Mesodermal cell (in vitro differentiated cells): ENCODE measurements around the gene EPS8L3.
"Not testable (repeated sequence)": the region's sequence is repeated elsewhere in the genome, so short reads cannot be mapped to it uniquely, and the experiment has no call there.

Experiments used
- H3K27ac ChIP-seq: 2 replicates; pipeline ENCODE4 v1.7.0; 2013; ENCODE audit warnings: mild to moderate bottlenecking, low read depth, low read length, moderate library complexity; ENCODE audit not compliant: severe bottlenecking
- H3K36me3 ChIP-seq: 2 replicates; pipeline ENCODE4 v1.7.1; 2013; ENCODE audit warnings: mild to moderate bottlenecking, low read length, moderate library complexity; ENCODE audit not compliant: control insufficient read depth, insufficient read depth
- H3K4me1 ChIP-seq: one replicate; pipeline ENCODE4 v1.7.1; 2013; ENCODE audit warnings: mild to moderate bottlenecking, low read length; ENCODE audit not compliant: insufficient read depth, control insufficient read depth, poor library complexity, severe bottlenecking
- H3K4me3 ChIP-seq: 2 replicates; pipeline ENCODE4 v1.7.0; 2013; ENCODE audit warnings: low read length, control low read depth, mild to moderate bottlenecking; ENCODE audit not compliant: insufficient read depth, poor library complexity, severe bottlenecking; ENCODE audit errors: extremely low read depth
- H3K9me3 ChIP-seq: 2 replicates; pipeline ENCODE4 v1.7.1; 2013; ENCODE audit warnings: mild to moderate bottlenecking, low read length, moderate library complexity; ENCODE audit not compliant: control insufficient read depth
- WGBS, 2 experiments: methylation state at CpG; one replicate each; pipeline ENCODE4 v1.1.5; 2013; ENCODE audit warnings: missing lambda C conversion rate in 2 of 2; ENCODE audit not compliant: insufficient coverage in 2 of 2; 5-methylcytosine and 5-hydroxymethylcytosine counted together

EPS8L3 gene

DNA sequence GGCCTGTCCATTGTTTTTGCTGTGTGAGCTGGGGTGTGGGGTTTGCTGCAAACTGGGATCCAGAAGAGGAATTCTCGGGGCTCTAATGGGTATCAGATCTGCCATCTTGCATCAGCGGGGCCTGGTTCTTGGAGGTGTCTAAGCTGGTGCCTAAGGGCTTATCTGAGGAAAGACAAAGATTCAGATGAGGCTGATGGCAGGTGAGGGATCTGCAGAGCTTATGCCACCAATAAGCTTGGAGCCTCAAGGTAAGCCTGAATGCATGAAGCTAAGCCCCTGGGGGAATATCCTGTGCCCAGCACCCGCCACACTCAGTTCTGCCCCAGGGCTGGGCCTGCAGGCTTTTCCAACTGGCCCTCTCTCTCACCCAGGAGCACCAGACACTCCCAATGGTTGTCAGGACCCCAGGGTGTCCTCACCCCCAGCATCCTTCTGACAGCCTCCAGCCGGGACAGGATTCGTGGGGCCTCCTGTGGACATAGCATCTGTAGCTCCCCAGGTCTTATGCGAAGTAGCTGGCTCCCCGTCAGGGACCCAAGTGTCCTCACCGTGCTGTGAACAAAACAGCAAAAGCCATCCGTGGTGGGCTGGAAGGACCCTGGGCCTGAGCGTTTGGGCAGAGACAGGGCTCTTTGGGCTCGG is 13.4 kb downstream of the EPS8L3 start:
- Histone ChIP-seq H3K4me1 (no peaks in the 10 kb centered on the region), H3K4me3 (no peak overlapping the region), H3K9me3 (no peaks in the 10 kb centered on the region), H3K27ac (no peak overlapping the region), H3K36me3 (no peaks in the 10 kb centered on the region)
- 91 to 93% methylated on average over 11 of the region's 11 CpGs for WGBS, 2 experiments

DNA sequence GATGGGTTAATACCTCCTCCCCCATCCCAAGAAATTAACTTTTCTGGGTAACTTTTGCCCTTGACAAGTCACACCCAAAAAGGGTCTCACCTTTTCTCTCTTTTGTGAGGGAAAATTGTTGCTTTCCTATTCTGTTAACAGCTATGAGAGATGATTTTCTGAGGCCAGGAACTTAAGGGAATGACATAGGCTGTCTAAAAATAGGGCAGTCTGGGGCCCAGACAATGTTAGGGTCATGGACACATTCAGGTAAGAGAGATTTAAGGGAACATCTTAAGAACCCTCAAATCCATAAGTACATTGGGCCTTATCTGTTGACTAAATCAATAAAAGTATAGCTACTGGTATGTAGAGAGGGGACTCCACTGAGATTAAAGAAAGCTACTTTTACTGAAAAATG is 14.5 kb downstream of the EPS8L3 start:
- Histone ChIP-seq H3K9me3 (no peaks in the 10 kb centered on the region), H3K4me3 (no peak overlapping the region), H3K4me1 (no peaks in the 10 kb centered on the region), H3K27ac (no peak overlapping the region), H3K36me3 (no peaks in the 10 kb centered on the region)

DNA sequence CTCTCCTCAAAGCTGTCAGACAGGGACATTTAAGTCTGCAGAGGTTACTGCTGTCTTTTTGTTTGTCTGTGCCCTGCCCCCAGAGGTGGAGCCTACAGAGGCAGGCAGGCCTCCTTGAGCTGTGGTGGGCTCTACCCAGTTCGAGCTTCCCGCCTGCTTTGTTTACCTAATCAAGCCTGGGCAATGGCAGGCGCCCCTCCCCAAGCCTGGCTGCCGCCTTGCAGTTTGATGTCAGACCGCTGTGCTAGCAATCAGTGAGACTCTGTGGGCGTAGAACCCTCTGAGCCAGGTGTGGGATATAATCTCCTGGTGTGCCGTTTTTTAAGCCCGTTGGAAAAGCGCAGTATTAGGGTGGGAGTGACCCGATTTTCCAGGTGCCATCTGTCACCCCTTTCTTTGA is 15.4 kb downstream of the EPS8L3 start:
- not testable (repeated sequence) for H3K4me3 ChIP-seq, H3K27ac ChIP-seq, H3K36me3 ChIP-seq, H3K9me3 ChIP-seq, H3K4me1 ChIP-seq
- 83 to 100% methylated on average over 2 to 4 of the region's 10 CpGs for WGBS, 2 experiments

DNA sequence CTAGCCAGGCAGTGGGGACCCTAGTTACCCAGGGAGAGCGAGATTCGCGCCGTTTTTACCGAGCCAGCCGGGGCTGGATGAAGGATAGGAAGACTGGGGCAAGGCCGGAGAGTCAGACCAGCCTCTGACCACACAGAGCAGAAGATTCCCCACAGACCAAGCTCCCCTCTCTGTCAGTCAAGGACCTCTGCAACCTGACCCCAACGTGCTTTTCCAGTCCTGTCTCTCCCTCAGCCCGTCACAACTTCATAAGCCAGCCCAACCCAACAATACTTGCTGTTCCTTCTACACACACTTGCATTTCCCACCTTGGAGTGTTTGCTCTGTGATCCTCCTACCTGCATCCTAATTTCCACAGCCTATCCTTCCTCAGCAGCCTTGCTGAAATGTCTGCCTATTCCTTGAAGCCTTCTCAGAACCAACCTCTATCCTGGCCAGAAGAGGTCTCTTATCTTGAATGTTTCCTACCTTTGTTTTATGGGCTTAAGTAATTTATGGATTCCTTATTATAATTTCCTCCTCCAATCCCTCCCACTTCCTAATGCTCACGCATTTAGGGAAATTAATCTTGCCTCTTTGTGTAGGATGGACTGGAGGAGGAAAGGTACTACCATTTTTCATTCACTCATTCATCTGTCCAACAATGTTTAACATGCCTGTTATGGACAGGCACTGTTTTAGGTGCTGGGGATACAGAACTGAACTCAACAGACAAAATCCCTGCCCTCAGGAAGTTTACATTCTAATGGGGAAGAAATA is 22.9 kb downstream of the EPS8L3 start, which contains the start of gene GSTM3:
Gene GSTM3, minus strand, starts transcription at position 424 of the 759 bp plus-strand sequence. CDS start 751 bp downstream, outside the sequence.
- Histone ChIP-seq H3K36me3 (peaks cover 17% of the 10 kb centered on the region), H3K9me3 (no peaks in the 10 kb centered on the region), H3K4me1 (no peaks in the 10 kb centered on the region), H3K27ac (peak within 1 kb of the TSS; percentile 41), H3K4me3 (peak within 1 kb of the TSS; percentile 55)
- 19 to 25% methylated on average over 4 to 9 of the region's 10 CpGs for WGBS, 2 experiments

DNA sequence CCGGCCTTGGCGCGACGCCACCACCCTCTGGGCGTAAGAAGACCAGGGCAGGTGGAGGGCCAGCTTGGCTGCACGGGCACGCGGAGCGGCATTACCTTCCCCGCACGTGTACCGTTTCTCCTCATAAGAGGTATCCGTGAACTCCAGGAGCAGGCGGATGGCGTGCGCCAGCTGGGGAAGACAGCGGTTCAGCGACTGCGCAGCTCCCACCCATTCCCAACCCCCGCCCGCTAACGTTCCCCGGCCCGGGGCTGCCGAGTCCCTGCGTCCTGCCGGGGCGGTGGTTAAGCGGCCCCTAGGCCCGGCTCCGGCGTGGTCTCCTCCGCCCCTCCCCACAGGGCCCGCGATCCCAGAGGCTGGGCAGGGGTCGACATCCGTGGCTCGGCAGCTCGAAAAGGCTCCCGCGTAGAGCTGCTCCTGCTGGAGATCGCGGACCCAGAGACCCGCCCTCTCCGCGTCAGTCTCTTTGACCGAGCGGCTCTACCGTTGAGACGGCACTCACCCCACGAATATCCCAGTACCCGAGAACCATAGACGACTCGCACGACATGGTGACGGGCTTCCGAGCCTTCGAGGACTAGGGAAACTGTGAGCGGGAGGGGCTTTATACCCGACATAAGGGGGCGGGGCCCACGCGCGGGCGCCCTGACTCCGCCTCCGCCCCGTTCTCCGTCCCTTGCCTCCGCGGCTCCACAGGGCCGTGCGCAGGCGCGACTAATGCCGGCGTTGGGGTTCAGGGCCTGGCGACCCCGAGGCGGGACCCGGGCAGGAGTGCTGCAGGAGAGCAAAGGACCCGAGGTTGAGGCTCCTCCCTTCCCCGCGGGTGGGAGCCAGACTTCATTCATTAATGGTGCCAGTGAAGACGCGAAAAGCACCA is 23.7 kb downstream of the EPS8L3 start:
- peak overlapping the region; percentile 55 for H3K4me3 ChIP-seq
- 3 to 4% methylated on average over 56 to 69 of the region's 86 CpGs for WGBS, 2 experiments
- no peaks in the 10 kb centered on the region for H3K4me1 ChIP-seq
- no peaks in the 10 kb centered on the region for H3K9me3 ChIP-seq
- H3K36me3 ChIP-seq = peaks cover 17% of the 10 kb centered on the region
- H3K27ac ChIP-seq = peak overlapping the region; percentile 41

DNA sequence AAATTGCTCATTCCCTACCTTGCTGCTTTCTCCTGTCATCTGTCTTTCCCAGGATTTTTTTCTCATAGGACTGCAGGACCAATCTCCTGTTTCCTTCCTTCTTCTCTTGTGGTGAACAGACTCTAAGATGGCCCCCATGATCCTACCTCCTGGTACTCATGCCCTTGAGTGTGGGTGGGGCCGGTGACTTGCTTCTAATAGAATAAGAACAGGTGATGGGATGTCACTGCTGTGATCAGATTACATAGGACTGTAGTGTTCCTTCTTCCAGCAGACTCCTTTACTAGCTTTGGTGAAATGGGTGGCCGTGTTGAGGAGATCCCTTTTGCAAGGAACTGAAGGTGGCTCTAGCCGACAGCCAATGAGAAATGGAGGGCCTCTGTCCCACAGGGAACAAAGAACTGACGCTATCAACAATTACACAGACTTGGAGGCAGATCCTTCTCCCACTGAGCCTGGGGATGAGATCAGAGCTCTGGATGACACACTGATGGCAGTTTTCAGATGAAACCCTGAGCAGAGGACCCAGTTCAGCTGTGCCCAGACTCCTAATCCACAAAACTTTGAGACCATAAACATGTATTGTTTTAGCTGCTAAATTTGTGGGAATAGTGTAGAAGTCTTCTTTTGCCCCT is 30.4 kb downstream of the EPS8L3 start:
- Histone ChIP-seq H3K27ac (no peak overlapping the region), H3K9me3 (peaks cover 5% of the 10 kb centered on the region), H3K36me3 (peaks cover 17% of the 10 kb centered on the region), H3K4me1 (peaks cover 4% of the 10 kb centered on the region), H3K4me3 (no peak overlapping the region)
- WGBS, 2 experiments = 93% methylated on average over 2 of the region's 4 CpGs; no CpG with 5 or more reads in 1 of the 2 experiments

DNA sequence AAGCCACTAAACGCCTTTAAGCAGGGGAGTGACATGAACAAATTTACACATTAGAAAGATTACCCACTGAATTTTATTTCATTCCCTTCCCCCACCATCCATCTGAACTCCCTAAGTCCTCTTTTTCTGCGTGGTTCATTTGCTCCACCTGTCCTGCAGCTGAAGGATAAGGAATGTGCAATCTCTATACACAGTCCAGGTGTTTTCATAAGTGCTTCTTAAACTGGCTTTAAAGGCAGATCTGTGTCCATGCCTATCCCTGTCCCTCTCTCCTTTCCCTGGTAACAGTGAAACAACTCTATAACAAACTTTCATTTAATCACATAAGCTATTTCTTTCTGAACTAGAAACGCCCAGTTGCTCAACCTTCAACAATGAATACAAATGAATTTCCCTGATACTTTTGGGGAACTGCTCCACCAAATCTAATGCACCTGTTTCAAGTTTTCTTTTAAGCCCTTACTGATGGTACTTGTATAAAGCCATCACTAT is 31.3 kb downstream of the EPS8L3 start:
- Histone ChIP-seq H3K4me1 (peaks cover 4% of the 10 kb centered on the region), H3K27ac (no peak overlapping the region), H3K9me3 (peaks cover 5% of the 10 kb centered on the region), H3K36me3 (peaks cover 9% of the 10 kb centered on the region), H3K4me3 (no peak overlapping the region)
- WGBS, 2 experiments = 73 to 78% methylated on average over 2 of the region's 3 CpGs

DNA sequence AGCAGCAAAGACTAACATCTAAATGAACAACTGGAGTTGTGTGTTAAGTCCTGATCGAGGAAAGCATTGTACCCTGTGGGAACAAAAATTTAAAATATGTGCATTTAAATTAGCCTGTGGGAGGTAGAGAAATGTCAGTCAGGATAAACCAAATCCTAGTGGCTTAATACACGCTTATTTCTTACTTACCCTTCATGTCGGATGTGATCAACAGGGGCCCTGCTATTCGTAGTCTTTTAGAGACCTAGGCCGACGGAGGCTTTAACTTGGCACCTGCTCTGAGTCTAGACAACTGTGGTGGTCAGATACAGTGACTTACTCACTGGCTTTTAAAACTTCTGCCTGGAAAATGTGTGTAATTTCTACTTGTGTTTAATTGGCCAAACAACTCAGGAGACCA is 33.1 kb downstream of the EPS8L3 start:
- H3K9me3 ChIP-seq = peaks cover 5% of the 10 kb centered on the region
- H3K4me1 ChIP-seq = peaks cover 4% of the 10 kb centered on the region
- no peaks in the 10 kb centered on the region for H3K36me3 ChIP-seq
- no peak overlapping the region for H3K27ac ChIP-seq
- WGBS, 2 experiments = 70 to 85% methylated on average over 6 of the region's 6 CpGs
- H3K4me3 ChIP-seq = no peak overlapping the region

DNA sequence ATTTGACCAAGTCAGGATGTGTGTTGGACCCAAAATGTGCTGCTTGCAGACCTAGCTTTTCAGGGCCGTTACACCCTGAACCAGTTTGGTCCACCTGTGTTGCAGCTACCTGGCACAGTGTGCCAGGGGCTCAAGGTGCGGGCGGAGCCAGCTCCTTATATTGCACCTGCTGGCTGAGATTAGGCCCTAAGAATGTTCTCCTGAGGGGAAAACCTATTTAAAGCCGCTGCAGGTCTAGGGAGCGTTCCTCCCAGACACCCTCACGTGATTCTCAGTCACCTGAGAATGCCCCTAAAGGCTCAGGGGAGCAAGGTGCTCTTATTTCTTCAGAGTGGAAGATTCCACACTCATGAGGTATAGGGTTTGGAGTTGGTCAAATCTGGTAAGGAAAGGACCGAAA is 34.9 kb downstream of the EPS8L3 start:
- Histone ChIP-seq H3K27ac (no peak overlapping the region), H3K36me3 (no peaks in the 10 kb centered on the region), H3K9me3 (peaks cover 4% of the 10 kb centered on the region), H3K4me3 (no peak overlapping the region), H3K4me1 (peaks cover 4% of the 10 kb centered on the region)
- WGBS, 2 experiments = 87 to 89% methylated on average over 4 to 6 of the region's 7 CpGs

DNA sequence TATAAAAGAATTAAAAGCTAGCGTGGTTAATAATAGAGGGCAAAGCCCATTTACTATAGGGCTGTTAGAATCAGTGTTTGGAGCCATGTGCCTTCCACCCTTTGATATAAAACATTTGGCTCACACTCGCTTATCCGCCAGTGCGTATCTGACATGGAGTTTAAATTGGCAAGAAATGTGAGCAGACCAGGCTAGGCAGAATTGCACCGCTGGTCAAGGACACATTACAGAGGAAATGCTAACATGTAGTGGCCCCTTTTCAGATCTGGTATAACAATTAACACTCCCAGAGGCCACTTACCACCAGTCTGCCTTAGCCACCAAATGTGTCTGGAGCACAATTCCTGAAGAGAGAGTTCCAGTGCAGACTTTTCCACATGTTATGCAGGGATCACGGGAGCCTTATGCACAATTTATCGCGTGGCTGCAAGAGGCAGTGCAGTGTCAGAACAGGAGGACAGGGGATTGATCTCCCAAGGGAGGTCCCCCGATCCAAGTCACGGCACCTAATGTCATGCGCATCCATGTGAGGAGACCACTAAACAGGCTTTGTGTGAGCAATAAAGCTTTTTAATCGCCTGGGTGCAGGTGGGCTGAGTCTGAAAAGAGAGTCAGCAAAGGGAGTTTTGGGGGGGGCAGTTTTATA is 36.9 kb downstream of the EPS8L3 start:
- H3K36me3 ChIP-seq = no peaks in the 10 kb centered on the region
- no peaks in the 10 kb centered on the region for H3K9me3 ChIP-seq
- peaks cover under 1% of the 10 kb centered on the region for H3K4me1 ChIP-seq
- WGBS, 2 experiments = 92 to 100% methylated on average over 8 to 10 of the region's 12 CpGs
- H3K27ac ChIP-seq = no peak overlapping the region
- no peak overlapping the region for H3K4me3 ChIP-seq
